ENCODE data around the gene DPP10.
"Not testable (repeated sequence)": the region's sequence is repeated elsewhere in the genome, so short reads cannot be mapped to it uniquely, and the experiment has no call there.

The DPP10 gene

GRCh38 chr2:115389898-115390565 lies 947.6 kb downstream of the DPP10 start:
- DNase-seq (ENCODE audit: low read depth in 2 of 2, low spot score in 1 of 2): no peak

- DNase-seq (ENCODE audit: low read depth in 2 of 2, low spot score in 1 of 2): no peak
Observed at GRCh38 chr2:115396579-115396978, 954.1 kb downstream of the DPP10 start.

GRCh38 chr2:115400940-115401339 lies 958.5 kb downstream of the DPP10 start:
- no peak for DNase-seq (ENCODE audit: low read depth in 2 of 2, low spot score in 1 of 2)

- DNase-seq (ENCODE audit: low read depth in 2 of 2, low spot score in 1 of 2): no peak
Observed at GRCh38 chr2:115412501-115412900, 970.1 kb downstream of the DPP10 start.

- no peak for DNase-seq (ENCODE audit: low read depth in 2 of 2, low spot score in 1 of 2)
Observed at GRCh38 chr2:115413791-115414190, 971.4 kb downstream of the DPP10 start.

GRCh38 chr2:115414466-115414865 lies 972.0 kb downstream of the DPP10 start:
- DNase-seq (ENCODE audit: low read depth in 2 of 2, low spot score in 1 of 2): no peak

- DNase-seq (ENCODE audit: low read depth in 2 of 2, low spot score in 1 of 2): no peak
Observed at GRCh38 chr2:115422004-115422634, 979.7 kb downstream of the DPP10 start.

- DNase-seq (ENCODE audit: low read depth in 2 of 2, low spot score in 1 of 2): no peak
Observed at GRCh38 chr2:115427436-115427835, 985.0 kb downstream of the DPP10 start.

GRCh38 chr2:115440746-115441145 lies 998.3 kb downstream of the DPP10 start:
- not testable (repeated sequence) for DNase-seq (ENCODE audit: low read depth in 2 of 2, low spot score in 1 of 2)

GRCh38 chr2:115443539-115444185 lies 1001.2 kb downstream of the DPP10 start:
- DNase-seq (ENCODE audit: low read depth in 2 of 2, low spot score in 1 of 2): no peak

GRCh38 chr2:115460008-115460407 lies 1017.6 kb downstream of the DPP10 start:
- no peak for DNase-seq (ENCODE audit: low read depth in 2 of 2, low spot score in 1 of 2)

GRCh38 chr2:115480741-115481140 lies 1038.3 kb downstream of the DPP10 start:
- no peak for DNase-seq (ENCODE audit: low read depth in 2 of 2, low spot score in 1 of 2)

- DNase-seq (ENCODE audit: low read depth in 2 of 2, low spot score in 1 of 2): no peak
Observed at GRCh38 chr2:115481842-115482241, 1039.4 kb downstream of the DPP10 start.

- no peak for DNase-seq (ENCODE audit: low read depth in 2 of 2, low spot score in 1 of 2)
Observed at GRCh38 chr2:115483666-115484065, 1041.2 kb downstream of the DPP10 start.

- DNase-seq (ENCODE audit: low read depth in 2 of 2, low spot score in 1 of 2): no peak
Observed at GRCh38 chr2:115484486-115484885, 1042.0 kb downstream of the DPP10 start.

GRCh38 chr2:115484983-115485382 lies 1042.5 kb downstream of the DPP10 start:
- DNase-seq (ENCODE audit: low read depth in 2 of 2, low spot score in 1 of 2): no peak

- no peak for DNase-seq (ENCODE audit: low read depth in 2 of 2, low spot score in 1 of 2)
Observed at GRCh38 chr2:115491186-115491793, 1048.8 kb downstream of the DPP10 start.

- no peak for DNase-seq (ENCODE audit: low read depth in 2 of 2, low spot score in 1 of 2)
Observed at GRCh38 chr2:115505331-115505730, 1062.9 kb downstream of the DPP10 start.

- DNase-seq (ENCODE audit: low read depth in 2 of 2, low spot score in 1 of 2): no peak
Observed at GRCh38 chr2:115520727-115521126, 1078.3 kb downstream of the DPP10 start.

GRCh38 chr2:115524452-115524851 lies 1082.0 kb downstream of the DPP10 start:
- no peak for DNase-seq (ENCODE audit: low read depth in 2 of 2, low spot score in 1 of 2)

- no peak for DNase-seq (ENCODE audit: low read depth in 2 of 2, low spot score in 1 of 2)
Observed at GRCh38 chr2:115529627-115530026, 1087.2 kb downstream of the DPP10 start.

- no peak for DNase-seq (ENCODE audit: low read depth in 2 of 2, low spot score in 1 of 2)
Observed at GRCh38 chr2:115533081-115533480, 1090.6 kb downstream of the DPP10 start.
